WTC11 (cell line): ENCODE measurements around the gene DPH1.

Experiments
- ATF2 ChIP-seq: sonication (generic); formaldehyde crosslinking; IDR thresholded peaks from 2 replicates; pipeline ENCODE4 v1.8.1; 2022; ENCODE audit warnings: low read depth, missing genetic modification reagents, borderline replicate concordance
- TP53 ChIP-seq: sonication (generic); formaldehyde crosslinking; IDR thresholded peaks from 2 replicates; pipeline ENCODE4 v1.8.1; 2023; ENCODE audit warnings: mild to moderate bottlenecking, missing genetic modification reagents

DNA sequence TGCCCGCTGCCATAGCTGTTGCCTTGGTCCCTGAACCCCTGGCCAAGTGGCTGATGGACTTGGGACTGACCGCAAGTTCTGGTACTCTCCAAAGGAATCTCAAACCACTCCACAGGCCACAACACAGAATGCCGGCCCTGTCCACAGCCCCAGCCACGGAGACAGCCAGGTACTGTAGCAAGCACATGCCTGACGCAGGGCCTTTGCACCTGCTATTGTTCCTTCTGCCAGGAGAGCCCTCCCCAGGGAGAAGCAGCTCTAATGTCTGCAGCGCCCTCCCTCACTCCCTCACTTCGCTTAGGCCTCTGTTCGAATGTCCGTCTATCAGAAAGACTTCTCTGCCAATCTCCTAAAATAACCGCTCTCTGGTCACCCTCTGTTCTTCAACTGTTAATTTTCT is 20.2 kb upstream of the DPH1 start:
- no peak for TF ChIP-seq TP53 (CRISPR knock-in tag)
- TF ChIP-seq ATF2 (CRISPR knock-in tag), result no peak
